ENCODE data around the gene SYNE1.

DNA sequence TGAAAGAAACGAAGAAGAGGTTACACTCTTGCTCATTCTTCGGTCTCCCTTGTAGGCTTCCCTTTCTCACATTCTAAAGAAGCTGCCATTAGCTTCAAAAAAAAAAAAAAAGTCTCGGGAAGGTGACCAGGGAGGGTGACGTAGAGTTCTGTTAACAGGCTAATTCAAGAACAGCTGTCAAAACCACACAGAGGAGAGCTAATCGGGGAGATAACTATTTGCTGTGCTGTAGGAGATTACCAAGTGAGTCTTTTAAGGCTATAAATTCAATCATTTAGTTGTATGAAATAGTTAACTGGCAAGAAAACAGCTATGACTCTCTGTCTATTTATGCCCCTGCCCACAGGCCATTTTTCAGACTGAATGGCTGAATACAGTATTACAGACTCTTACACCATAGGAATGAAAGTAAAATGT is 256.8 kb downstream of the SYNE1 start:
- TF ChIP-seq, protein P1, sequence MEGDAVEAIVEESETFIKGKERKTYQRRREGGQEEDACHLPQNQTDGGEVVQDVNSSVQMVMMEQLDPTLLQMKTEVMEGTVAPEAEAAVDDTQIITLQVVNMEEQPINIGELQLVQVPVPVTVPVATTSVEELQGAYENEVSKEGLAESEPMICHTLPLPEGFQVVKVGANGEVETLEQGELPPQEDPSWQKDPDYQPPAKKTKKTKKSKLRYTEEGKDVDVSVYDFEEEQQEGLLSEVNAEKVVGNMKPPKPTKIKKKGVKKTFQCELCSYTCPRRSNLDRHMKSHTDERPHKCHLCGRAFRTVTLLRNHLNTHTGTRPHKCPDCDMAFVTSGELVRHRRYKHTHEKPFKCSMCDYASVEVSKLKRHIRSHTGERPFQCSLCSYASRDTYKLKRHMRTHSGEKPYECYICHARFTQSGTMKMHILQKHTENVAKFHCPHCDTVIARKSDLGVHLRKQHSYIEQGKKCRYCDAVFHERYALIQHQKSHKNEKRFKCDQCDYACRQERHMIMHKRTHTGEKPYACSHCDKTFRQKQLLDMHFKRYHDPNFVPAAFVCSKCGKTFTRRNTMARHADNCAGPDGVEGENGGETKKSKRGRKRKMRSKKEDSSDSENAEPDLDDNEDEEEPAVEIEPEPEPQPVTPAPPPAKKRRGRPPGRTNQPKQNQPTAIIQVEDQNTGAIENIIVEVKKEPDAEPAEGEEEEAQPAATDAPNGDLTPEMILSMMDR (IDR thresholded peaks at IDR 0.05): no peak
- TF ChIP-seq POLR2A (IDR thresholded peaks at IDR 0.05): no peak
